Adipose tissue (tissue), 3 donors: ENCODE results near the gene COLEC12. TPM values are rescaled to one million over a fixed set of nuclear protein-coding genes. Genes with fewer than 3 reads are reported as not detected.

ENCODE experiments used
- H3K27ac ChIP-seq: one replicate; pipeline ENCODE4 v1.5.1; 2013; ENCODE audit warnings: low read depth, low read length
- WGBS, 3 donors: extraction: QIAGEN DNeasy Blood & Tissue Kit; methylation state at CpG; one replicate each; pipeline ENCODE4 v1.1.7; 2013; 5-methylcytosine and 5-hydroxymethylcytosine counted together
- polyA plus RNA-seq, 3 donors: library from polyadenylated mRNA; stranded (reverse); fragments of 200-250 nt; gene quantifications; one replicate each; pipeline ENCODE4 v1.2.3, GENCODE V29; 2013
- donor health status: healthy with polysubstance abuse.
- donor health status: Bipolar disorder and iron deficiency.
- donor health status: healthy.

Gene COLEC12
- polyA plus RNA-seq, 3 donors: 5.2 to 10.8 (median 9.5) TPM

DNA sequence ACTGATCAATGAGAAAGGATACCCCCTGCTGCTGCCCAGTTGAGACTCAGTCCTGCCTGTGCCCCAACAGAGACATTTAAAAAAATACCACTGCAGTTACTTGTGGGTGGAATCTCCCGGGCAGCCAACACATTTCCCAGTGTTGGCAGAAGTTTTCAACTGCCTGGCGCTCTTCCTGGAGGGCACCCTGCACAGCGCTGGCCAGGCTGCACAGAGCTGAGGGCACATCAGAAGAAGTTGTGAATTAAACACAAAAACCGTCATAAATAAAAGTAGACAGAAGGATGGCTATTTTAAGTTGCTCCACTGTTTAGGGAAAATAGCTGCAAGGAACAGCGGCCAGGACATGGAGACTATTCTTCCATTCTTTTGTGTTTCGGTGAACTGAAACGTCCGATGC, 122.4 kb downstream of the COLEC12 start:
- WGBS, 3 donors: 44 to 77% (median 74%) methylated on average over 8 of the region's 8 CpGs
- H3K27ac ChIP-seq: no peak overlapping the region

DNA sequence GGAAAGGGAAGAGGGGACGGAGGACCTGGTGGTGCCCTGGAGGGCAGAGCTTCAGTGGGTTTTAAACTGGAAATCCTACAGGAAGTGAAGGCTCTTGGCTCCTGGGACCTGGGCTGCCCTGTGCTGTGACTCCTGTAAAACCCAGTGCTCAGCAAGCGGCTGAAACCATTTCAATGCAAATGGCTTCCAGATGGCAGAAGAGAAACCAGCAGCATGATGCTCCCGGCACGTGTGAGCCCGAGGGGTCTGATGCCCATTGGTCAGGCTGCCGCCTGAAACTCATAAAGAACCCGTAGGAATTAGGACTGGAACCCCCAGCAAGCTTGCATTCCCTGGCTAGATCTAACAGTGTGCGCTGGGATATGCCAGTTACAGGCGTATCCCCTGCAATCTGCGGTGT, 123.4 kb downstream of the COLEC12 start:
- no peak overlapping the region for H3K27ac ChIP-seq
- 81 to 89% (median 85%) methylated on average over 10 of the region's 10 CpGs for WGBS, 3 donors

DNA sequence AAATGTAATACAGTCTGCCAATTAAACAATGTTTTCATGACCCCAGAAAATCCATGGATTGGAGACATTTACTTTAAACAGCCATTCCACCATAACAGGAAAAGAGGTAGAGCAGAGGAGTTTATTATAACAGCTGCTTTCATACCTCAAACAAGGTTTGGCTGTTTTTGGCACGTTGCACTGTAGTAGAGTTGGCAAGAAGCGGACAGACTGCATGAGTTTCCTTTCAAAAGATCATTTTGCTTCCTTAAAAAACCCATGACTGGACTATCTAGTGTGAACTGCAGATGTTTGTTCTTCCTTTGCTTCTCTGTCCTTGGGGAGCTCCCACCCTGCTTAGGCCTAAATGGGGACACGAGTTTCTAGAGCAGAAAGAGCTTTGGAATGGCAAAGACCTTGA, 124.2 kb downstream of the COLEC12 start:
- 7 to 27% (median 9%) methylated on average over 3 of the region's 3 CpGs for WGBS, 3 donors
- H3K27ac ChIP-seq: no peak overlapping the region

DNA sequence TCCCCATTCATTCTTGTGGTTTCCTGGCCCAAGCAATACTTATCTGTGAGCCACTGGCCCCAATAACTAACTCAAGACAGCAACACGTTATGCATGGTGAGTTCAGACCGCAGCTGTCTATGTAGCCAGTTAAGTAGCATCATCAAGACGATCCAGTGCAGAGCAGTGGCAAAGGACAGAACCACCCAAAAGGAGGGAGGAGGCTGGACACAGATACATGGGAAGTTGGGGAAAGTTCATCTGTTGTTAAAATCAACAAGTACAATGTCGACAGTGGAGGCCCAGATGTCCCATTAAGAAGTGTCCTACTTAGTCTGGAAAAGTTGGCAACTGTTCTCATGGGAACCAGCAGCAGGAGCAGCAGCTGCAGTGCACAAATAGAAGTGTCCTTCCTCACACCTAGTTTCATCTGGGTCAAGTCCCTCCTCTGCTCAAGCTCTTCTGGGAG, 125.8 kb downstream of the COLEC12 start:
- no peak overlapping the region for H3K27ac ChIP-seq
- WGBS, 3 donors: 33 to 47% (median 45%) methylated on average over 4 of the region's 4 CpGs

DNA sequence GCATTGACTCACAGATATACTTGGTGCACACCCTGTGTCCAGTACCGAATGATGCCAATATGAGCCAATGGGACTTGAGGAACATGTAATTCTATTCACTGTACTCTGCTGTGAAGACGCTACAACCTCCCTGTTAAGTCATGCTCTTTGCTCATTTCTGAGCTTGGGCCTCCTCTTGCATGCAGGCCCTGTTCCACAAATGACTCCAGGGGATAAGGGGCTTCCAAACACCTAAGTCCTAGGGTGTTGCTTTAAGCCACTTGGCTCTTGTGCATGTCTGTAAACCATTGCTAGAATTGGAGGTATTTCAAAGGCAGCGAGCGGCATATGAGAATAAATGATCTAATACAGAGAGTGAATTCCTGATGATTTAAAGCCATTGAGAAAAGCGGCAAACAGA, 126.7 kb downstream of the COLEC12 start:
- H3K27ac ChIP-seq: no peak overlapping the region
- WGBS, 3 donors: 91 to 98% (median 97%) methylated on average over 5 of the region's 5 CpGs

DNA sequence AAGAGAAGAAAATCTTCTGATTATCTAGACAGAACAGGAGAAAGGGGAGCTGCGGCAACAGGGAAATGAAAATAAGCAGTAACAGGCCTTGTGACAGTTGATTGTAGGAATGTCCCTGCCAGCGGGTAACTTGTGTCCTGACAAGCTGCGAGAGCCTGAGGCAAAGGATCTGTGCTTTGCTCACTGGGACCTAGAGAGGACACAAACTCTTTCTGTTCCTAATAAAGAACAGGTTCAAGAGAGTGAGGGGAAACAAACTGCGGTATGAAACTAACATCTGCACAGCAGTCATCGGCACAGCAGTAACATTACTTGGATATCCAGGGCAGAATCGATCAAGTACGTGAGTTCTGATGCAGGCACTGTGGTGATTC, 128.9 kb downstream of the COLEC12 start:
- no peak overlapping the region for H3K27ac ChIP-seq
- WGBS, 3 donors: 66 to 80% (median 77%) methylated on average over 7 of the region's 7 CpGs

DNA sequence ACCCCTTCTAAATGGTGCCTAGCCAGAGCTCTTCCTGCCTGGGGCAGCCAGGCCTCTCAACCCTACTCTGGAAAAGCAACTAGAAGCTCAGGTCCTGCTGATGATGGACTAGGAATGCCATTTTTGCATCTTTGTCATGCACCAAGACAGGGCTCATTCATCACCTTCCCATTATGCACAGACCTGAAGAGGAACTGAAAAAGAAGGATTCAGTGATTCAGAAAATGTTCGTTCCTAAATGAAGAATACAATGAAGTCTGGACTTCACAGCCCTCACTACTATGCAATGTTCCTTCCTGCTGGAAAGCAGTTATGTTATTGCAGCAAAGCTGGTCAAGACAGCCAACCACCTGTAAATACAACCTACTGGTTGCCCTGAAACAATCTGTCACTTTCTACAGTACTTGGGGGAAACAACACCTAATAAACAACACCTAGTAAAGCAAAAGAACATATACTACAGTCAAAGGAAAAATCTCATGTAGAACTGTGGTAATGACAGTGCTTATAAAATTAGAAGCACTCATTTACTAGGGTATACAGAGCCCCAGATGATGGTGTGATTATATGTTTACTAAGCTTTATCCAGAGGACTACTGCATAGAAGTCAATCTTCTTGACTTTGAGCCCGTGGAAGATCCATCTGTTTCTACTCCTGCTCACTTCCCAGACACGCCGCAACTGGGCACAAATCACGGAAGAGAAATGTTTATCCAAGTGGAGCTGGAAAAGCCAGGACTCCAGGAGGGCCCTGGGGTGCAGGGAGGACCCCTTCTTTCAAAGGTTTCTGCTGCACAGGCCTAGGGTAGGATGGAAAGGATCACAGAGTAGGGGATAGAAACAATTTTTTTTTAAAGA, 129.5 kb downstream of the COLEC12 start:
- no peak overlapping the region for H3K27ac ChIP-seq
- WGBS, 3 donors: 34 to 61% (median 59%) methylated on average over 5 of the region's 5 CpGs

DNA sequence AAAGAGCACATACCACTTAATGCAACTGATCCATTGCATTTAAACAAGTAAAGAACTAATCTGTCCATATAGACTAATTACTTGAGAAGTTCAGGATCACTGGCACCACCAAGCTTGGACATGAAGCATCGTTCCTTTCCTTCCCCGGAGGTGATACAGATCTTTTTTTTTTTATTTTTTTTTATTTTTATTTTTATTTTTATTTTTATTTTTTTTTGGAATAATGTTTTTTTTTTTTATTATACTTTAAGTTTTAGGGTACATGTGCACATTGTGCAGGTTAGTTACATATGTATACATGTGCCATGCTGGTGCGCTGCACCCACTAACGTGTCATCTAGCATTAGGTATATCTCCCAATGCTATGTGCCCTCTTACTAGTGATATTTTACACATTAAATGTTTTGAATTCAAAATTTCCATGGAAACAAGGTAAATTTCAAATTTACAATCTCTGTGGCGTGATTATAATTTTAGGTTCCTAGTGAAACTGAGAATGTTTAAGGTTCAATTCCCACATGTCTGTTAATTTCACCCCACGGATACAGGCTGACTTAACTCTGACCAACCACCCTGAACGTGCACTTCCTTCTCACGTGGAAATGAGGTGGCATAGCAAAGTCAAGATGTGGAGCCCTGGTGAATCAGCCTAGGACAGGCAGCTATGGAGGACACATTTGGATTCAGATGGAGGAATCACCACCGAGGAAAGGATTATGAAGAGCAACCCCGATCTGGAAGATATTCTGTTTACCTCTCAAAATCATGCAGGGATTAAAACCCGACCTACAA, 131.1 kb downstream of the COLEC12 start:
- no peak overlapping the region for H3K27ac ChIP-seq
- 78 to 92% (median 81%) methylated on average over 11 of the region's 11 CpGs for WGBS, 3 donors

DNA sequence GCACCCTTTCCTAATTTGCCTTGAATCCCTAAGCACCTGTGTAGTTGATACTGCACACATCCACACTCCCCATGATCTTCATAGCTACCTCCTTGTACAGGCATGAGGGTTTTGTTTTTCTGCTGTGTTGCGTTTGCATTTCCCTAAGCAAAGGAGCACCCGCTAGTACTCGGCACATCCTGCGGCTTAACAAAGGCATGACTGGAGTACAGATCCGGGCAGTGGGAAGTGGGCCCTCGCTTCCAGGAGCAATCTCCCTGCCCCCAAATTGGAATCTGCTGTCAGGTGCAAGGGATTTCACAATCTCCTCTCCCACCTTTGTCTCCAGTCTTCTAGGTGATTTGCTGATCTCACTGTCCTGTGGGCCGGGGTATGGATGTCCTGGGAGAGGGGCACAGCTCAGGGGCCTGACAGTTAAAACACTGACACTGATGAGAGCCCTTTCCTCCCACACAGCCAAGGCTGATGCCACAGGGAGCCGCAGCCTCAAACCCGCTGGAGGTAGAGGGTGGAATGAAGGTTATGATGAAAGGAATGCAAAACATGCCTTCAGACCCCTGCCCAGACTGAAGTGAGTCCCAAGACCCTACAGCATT, 133.9 kb downstream of the COLEC12 start:
- no peak overlapping the region for H3K27ac ChIP-seq
- 76 to 87% (median 85%) methylated on average over 9 of the region's 9 CpGs for WGBS, 3 donors

DNA sequence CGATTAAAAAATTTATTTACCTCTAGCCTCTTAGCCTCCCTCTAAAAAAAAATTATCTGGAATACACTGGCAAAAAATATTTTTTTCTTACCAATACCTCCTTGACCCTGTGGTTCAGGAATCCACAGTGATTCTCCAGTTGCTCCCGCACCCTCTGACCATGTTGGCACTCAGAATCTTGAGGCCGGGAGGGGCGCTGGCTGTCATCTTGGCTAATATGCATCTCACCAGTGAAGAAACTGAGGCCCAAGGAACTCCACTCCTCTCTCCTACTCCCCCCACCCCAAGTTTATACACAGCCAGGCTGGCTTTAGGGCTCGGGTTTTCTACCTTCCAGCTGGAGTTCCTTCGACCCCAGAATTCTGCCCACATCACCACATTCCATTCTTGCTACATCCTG, 134.8 kb downstream of the COLEC12 start:
- no peak overlapping the region for H3K27ac ChIP-seq
- 88 to 90% (median 89%) methylated on average over 6 of the region's 6 CpGs for WGBS, 3 donors

DNA sequence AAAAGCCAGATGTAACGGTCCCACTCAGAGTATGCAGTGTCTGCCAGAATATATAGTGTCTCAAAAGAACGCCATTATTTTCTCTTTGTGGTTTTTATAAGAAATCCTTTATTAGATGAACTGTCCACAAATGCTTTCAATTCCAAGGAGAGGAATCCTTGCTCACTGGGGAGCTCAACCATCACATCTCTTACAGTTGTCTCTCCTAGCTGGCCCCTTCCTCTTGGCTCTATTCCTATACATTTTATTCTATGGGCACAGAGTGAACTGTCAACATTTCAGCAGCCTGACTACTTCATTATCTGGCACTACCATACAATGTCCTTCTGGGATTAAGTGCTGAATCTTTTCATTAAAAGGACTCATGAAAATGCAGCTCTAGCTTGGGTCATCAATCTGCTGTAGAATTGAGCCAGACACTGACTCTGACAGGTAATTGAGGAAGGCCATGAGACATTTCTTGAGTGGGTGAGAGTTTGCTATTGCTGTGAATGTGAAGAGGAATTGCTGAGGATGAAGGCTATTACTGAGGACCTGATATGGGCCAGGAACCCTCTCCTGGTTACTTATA, 136.2 kb downstream of the COLEC12 start:
- WGBS, 3 donors: 40 to 57% (median 48%) methylated on average over 2 of the region's 2 CpGs
- H3K27ac ChIP-seq: no peak overlapping the region

DNA sequence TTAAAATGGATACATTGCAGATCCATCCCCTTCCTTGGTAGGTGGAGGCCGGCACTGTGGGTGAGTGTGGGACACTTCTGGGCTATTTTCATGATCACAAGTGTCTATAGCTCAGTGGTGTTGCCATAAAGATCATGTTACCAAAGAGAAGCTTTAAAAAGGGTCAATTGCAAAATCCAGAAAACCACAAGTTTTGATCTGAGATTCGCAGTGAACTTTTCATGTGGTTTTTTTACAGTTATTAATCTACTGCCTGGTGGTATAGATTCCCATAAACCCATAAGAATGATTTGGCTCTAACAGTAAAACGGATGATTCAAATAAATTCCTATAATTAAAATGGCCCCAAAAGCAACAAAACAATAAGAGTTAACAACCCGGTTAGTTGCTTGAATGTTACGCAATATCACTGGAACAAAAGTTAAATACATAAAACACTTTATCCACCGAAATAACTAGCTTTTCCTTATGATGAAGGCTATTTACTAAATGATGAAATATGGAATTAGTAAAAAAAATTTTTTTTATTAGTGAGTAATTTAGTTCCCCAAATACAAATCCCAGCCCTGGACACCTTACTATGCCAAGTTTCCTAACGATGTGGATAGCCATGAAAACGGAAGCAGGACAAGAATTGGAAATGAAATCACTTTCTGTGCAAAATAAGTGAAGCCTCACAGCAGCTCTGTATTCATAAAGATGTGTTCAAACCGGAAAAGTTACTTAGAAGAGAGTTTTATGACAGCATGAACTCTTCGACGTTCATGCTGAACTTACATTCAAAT, 137.0 kb downstream of the COLEC12 start:
- no peak overlapping the region for H3K27ac ChIP-seq
- 42 to 69% (median 47%) methylated on average over 11 of the region's 11 CpGs for WGBS, 3 donors

DNA sequence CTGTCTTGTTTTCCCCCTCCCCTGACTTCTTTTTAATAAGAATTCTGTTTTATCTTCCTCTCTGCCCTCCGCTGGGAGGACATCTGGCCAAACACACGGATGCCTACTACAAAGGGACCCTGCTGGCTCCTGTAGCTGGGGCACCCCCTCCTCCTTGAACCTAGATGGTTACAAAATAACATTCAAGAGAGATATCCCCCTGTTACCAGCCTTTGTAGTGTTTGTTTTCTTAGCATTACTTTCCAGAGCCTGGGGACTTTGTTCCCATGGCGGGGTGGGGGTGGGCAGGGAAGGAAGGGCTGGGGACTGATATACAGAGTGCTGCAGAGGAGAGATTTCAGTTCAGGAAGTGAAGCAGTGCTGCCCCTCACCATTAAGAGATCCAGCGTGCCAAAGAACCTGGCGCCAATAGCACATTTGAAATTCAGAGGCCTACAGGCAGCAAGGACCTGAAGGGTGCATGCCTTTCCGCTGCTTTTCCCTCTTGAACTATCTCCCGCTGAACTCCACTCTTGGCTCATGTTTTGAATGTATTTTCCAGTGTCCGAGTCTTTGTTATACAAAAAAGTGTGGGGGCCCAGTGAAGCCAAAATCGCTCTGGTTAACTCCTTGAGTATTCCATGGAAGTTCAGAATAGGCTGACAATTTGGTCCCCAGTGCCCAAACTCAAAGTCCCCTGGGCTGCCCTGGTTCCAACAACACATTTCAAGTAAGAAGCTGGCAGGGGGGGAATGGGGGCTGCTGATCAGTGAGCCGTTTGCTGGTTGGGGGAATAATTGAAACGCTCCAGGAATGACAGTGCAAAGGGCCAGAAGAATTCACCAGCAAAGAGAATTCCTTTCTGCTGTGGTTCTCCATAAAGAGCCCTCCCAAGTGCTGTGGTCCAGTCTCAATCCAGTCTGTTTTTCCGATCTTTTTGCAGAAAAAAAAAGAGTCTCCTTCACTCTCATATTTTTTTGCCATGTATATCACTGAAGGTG, 137.9 kb downstream of the COLEC12 start:
- H3K27ac ChIP-seq: no peak overlapping the region
- WGBS, 3 donors: 58 to 71% (median 63%) methylated on average over 12 of the region's 12 CpGs

DNA sequence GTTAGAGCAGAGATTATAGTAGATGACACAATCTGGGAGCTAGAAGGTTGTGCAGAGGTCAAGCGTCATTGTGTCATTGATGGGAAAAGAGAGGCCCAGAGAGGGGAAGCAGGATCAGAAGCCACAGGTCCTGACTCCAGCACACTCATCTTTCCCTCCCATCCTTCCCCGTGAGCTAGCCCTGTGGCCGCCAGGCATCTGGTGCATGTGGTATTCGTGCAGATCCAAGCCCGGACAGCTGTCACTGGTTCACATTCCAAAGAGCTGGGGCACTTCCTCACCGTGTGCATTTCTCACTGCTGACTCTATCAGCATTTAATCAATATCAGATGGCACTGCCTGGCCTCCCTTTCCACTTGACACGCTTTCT, 138.6 kb downstream of the COLEC12 start:
- WGBS, 3 donors: 57 to 60% (median 59%) methylated on average over 7 of the region's 7 CpGs
- H3K27ac ChIP-seq: no peak overlapping the region

DNA sequence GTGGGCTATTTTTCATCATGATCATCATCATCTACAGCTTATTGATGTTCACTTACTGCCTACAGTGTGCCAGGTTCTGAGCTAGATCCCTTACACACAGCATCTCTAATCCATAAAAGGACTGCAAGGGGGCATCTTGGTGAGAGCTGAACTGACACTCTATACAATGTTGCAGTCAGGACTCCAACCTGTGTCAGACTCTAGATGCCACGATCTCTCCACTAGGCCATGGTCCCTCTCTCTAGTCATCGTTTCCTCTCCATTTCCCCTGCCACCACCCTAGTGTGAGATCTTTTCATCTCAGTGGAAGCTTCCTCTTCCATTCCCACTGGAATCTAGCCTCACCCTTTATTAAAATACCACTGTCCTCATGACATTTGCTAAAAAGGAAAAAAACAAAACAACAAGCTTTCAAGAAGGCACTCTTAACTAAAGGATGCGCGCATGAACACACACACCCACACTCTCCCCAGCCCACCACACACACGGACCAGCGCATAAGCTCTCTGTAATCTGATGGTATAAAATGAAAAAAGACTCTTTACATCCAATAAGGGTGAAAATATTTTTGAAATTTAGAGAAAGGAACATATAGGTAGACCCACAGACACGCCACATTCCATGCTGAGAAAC, 139.3 kb downstream of the COLEC12 start:
- H3K27ac ChIP-seq: no peak overlapping the region
- 88 to 98% (median 90%) methylated on average over 7 of the region's 7 CpGs for WGBS, 3 donors

DNA sequence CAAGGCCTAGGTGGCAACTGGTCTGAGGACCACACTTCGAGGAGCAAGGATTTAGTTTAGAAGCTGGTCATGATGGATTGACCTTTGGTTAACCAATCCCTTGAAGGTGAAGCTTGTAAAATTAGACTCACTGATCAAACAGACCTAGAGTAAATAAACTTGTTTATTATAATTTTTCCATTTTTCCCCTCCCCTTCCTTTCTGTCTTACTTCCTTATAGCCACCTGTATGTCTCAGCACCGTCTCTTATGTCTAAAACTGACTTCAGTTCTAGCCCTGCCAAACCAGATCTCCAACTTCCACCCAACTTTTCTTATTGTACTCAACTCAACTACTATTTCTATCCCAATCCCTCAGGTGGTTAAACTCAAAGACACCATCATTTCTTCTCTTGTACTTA, 139.8 kb downstream of the COLEC12 start:
- 86 to 94% (median 91%) methylated on average over 2 of the region's 2 CpGs for WGBS, 3 donors
- no peak overlapping the region for H3K27ac ChIP-seq

DNA sequence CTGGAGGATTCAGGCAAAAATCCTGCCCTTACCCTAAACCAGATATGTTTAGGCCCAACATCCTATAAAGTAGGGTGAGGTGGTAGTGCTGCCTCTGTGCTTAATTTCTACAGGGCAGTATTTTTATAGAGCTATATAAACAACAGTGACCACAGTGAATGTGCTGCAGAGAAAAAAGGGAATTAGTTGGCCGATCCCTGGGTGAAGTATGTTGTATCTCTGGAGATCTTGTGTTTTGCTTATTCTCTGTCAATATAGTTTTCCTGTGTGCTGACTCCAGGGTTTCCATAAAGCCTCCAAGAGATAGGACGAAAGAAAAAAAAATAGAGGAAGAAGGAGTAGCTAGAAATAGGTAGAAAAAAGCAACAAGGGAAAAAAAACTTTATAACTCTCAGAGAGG, 143.7 kb downstream of the COLEC12 start:
- WGBS, 3 donors: 78 to 83% (median 80%) methylated on average over 2 of the region's 2 CpGs
- H3K27ac ChIP-seq: no peak overlapping the region
